SK-N-MC (cell line): ENCODE measurements around the gene AHCYL1.

Experiments
- DNase-seq: peaks from one replicate; pipeline ENCODE4 v3.0.0-alpha.2; 2011; ENCODE audit warnings: low read depth, low spot score
- H3K27ac ChIP-seq: fragments of 200-600 bp; sonication (generic); 2 replicates; pipeline ENCODE4 v1.5.1; 2016; ENCODE audit warnings: mixed run types
- H3K36me3 ChIP-seq: fragments of 200-600 bp; sonication (generic); 2 replicates; pipeline ENCODE4 v1.6.1; 2017; ENCODE audit warnings: antibody characterized with exemption, low read length, mixed read lengths; ENCODE audit not compliant: insufficient read depth
- H3K4me3 ChIP-seq: fragments of 200-600 bp; sonication (generic); 2 replicates; pipeline ENCODE4 v1.5.1; 2016
- H3K9ac ChIP-seq: fragments of 200-600 bp; sonication (generic); 2 replicates; pipeline ENCODE4 v1.8.0; 2017; ENCODE audit warnings: mixed run types, mixed read lengths; ENCODE audit not compliant: insufficient read length
- H3K9me3 ChIP-seq: fragments of 200-600 bp; sonication (generic); 2 replicates; pipeline ENCODE4 v1.6.1; 2017; ENCODE audit warnings: low read depth, mild to moderate bottlenecking, antibody characterized with exemption, low read length, moderate library complexity, mixed read lengths
- EZH2 ChIP-seq: fragments of 200-600 bp; sonication (generic); IDR thresholded peaks from one replicate; pipeline ENCODE4 v1.6.1; 2017; ENCODE audit warnings: antibody characterized with exemption
- FOXP2 ChIP-seq: optimal IDR thresholded peaks from 2 replicates; pipeline ENCODE3; 2011; ENCODE audit warnings: mild to moderate bottlenecking, moderate library complexity; ENCODE audit not compliant: insufficient read depth; ENCODE audit errors: extremely low read length, control extremely low read depth
- POLR2AphosphoS5 ChIP-seq: IDR thresholded peaks from 2 replicates; pipeline ENCODE4 v1.6.1; 2012; ENCODE audit warnings: mild to moderate bottlenecking, low read depth, low read length, borderline replicate concordance

AHCYL1 gene

DNA sequence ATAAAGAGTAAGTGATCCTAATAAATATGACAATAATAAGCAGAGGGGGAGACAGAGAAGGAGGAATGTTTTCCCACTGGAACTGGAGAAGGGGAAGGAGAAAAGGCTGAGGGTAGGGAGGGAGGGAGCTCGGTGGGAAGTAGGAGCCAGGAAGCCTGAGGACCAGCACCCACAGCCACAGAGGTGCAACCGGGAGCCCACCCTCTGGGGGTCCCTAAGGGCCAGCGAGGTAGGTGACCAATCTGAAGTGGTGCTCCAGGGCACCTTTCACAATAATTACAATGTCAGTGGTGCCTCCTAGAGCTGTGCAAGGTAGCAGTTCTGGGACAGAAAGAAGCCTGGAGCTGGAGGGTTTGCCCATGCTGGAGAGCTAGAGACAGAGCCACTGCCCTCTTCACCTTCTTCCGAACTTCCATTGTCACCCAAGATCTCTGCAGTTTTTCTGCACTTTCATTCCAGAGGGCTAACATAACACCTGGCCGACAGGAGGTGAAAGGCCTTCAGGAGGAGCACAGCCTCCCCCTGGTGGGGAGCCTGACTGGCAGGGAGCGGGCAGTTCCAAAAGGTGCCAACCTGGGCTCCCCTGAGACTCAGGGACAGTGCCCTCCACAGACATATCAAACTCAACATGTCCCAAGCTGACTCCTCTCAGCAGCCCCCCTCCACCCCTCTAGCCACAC lies 4.1 kb upstream of the AHCYL1 start:
- TF ChIP-seq POLR2AphosphoS5 (no peak), FOXP2 (no peak), EZH2 (no peak)
- DNase-seq: no peak
- Histone ChIP-seq H3K4me3 (no peak overlapping the region), H3K27ac (no peak overlapping the region), H3K9me3 (no peaks in the 10 kb centered on the region), H3K9ac (no peak overlapping the region), H3K36me3 (no peaks in the 10 kb centered on the region)

DNA sequence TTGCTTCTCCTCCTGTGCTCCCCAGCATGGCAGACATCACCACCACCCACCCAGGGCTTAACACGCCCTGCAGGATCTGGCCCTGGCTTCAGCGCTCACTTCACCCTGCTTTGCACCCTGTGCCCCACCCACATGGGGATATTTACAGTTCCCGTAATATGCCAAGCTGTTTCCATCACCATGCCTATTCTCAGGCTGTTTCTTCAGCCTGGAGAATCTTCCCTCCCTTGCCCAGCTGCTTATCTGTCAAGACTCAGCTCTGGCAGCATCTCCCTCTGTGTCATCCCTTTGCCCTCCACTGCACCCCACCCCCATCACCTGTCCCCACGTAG lies 3.6 kb upstream of the AHCYL1 start:
- TF ChIP-seq EZH2 (no peak), FOXP2 (no peak), POLR2AphosphoS5 (no peak)
- Histone ChIP-seq H3K9me3 (no peaks in the 10 kb centered on the region), H3K36me3 (no peaks in the 10 kb centered on the region), H3K27ac (no peak overlapping the region), H3K4me3 (no peak overlapping the region), H3K9ac (no peak overlapping the region)
- no peak for DNase-seq

GRCh38 chr1:109983380-109984189 lies 980 bp upstream of the AHCYL1 start:
- no peak overlapping the region for H3K27ac ChIP-seq
- DNase-seq: no peak
- TF ChIP-seq EZH2 (no peak), POLR2AphosphoS5 (no peak), FOXP2 (no peak)
- H3K4me3 ChIP-seq: no peak overlapping the region
- H3K9me3 ChIP-seq: no peaks in the 10 kb centered on the region
- peaks cover 15% of the 10 kb centered on the region; the same call in 1 of the 2 replicates for H3K36me3 ChIP-seq
- peak overlapping the region; percentile 12 for H3K9ac ChIP-seq

DNA sequence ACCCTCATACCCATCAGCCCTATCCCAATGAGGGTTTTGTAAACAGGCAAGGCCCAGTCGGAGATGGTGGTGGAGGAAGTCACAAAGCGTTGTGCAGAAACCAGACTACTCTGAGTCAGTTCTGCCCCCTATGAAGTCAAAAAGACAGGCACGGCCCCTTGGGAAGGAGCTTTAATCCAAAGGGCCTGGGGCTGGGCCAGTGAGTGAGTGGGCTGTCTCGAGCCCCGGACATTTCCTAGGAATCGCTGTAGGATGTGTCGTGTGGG lies 442 bp upstream of the AHCYL1 start:
- H3K9me3 ChIP-seq: no peaks in the 10 kb centered on the region
- H3K4me3 ChIP-seq: peak overlapping the region; percentile 79
- H3K36me3 ChIP-seq: peaks cover 19% of the 10 kb centered on the region
- no peak overlapping the region for H3K27ac ChIP-seq
- TF ChIP-seq POLR2AphosphoS5 (no peak), FOXP2 (no peak), EZH2 (no peak)
- peak overlapping the region; percentile 42 for H3K9ac ChIP-seq
- DNase-seq: no peak

DNA sequence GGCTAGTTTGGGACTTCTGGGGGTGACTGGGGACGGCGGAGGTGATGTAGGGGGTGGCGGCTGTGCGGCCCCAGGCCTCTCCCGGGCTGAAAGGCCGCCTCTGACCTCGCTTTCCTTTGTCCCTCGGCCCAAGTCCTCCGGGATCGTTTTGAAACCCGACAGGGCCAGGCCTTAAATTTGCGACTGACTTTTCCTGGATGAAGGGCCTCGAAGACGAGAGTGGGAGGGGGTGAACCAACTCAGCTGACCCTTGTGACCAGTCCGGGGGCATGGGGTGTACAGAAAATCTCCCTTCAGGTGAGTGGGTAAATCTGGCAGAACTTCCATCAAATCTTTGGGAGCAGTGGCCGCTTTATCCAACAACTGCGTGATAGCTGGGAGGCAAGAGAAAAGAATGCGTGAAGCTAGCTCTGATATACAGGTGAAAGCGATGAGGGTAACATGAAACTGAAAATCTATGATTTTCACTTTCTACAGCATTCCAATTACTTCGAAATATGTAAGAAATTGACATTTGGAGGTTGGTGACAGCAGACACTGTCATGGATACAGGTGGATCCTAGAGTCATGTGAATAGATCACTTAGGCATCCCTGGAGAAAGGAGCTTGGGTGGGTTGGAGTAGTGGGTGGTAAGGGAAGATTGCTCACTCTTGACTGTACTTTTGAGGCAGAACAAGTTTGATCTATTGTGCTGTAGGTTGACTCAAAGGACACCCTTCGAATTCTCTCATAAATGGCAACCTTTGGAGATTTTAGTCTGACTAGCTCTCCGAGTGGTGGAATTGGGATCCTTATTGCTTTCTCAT lies 885 bp downstream of the AHCYL1 start:
- peak overlapping the region; percentile 98 for H3K9ac ChIP-seq
- H3K27ac ChIP-seq: peak overlapping the region; percentile 48; the same call in 1 of the 2 replicates
- no peak for DNase-seq
- H3K36me3 ChIP-seq: peaks cover 29% of the 10 kb centered on the region
- TF ChIP-seq FOXP2 (no peak), EZH2 (no peak), POLR2AphosphoS5 (no peak)
- peak overlapping the region; percentile 79 for H3K4me3 ChIP-seq
- H3K9me3 ChIP-seq: no peaks in the 10 kb centered on the region

DNA sequence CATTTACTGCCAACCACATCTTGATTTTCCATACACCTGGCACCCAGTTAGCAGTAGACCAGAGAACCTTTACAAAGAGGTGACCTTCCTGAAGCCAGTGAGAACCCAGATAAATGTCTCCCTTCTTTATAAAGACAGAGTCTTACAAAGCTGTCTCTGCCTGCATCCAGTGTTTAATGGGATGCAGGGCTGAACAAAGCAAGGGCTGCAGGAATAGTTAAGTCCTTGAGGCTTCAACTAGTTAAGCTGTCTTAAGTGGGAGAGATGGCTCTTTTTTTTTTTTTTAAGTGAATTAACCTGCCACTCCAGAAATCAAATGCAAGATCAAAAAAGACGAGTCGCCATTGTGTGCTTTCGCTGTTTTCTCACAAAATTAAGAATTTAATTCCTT lies 1.5 kb downstream of the AHCYL1 start:
- no peaks in the 10 kb centered on the region for H3K9me3 ChIP-seq
- H3K27ac ChIP-seq: no peak overlapping the region
- TF ChIP-seq POLR2AphosphoS5: no peak
- no peak for TF ChIP-seq FOXP2
- TF ChIP-seq EZH2: no peak
- peak overlapping the region; percentile 79 for H3K4me3 ChIP-seq
- DNase-seq: no peak
- H3K36me3 ChIP-seq: peaks cover 30% of the 10 kb centered on the region
- H3K9ac ChIP-seq: peak overlapping the region; percentile 98

GRCh38 chr1:109988349-109988914 lies 3.9 kb downstream of the AHCYL1 start:
- Histone ChIP-seq H3K9ac (no peak overlapping the region), H3K36me3 (peaks cover 37% of the 10 kb centered on the region), H3K27ac (no peak overlapping the region), H3K4me3 (no peak overlapping the region), H3K9me3 (no peaks in the 10 kb centered on the region)
- no peak for DNase-seq
- TF ChIP-seq EZH2 (no peak), POLR2AphosphoS5 (no peak), FOXP2 (no peak)
